OCI-LY7 (cell line): ENCODE measurements around the gene PACSIN2. TPM values are rescaled to one million over a fixed set of nuclear protein-coding genes. Genes with fewer than 3 reads are reported as not detected.

ENCODE experiments used
- BruUV-seq: library from RNA; stranded (reverse); fragments of 400-500 nt; replicated peaks from 2 replicates; lab custom pipeline; 2021; lab: Mats Ljungman, UMichigan
- CTCF ChIA-PET: fragments of 300-600 bp; sonication (Branson Sonifier 250); formaldehyde crosslinking; loops from one replicate; lab custom pipeline; 2022; ENCODE audit warnings: antibody characterized with exemption; ENCODE audit not compliant: unreplicated experiment; lab: Charles Lee
- POLR2A ChIA-PET: fragments of 300-600 bp; sonication (Branson Sonifier 250); formaldehyde crosslinking; loops from one replicate; lab custom pipeline; 2022; ENCODE audit warnings: antibody characterized with exemption; lab: Charles Lee
- DNase-seq: peaks from one replicate; pipeline ENCODE4 v3.0.0-alpha.2; 2015; ENCODE audit warnings: low spot score
- H2AFZ ChIP-seq: fragments of 200-600 bp; sonication (generic), shearing (Covaris generic); 2 replicates; pipeline ENCODE4 v1.6.1; 2014; ENCODE audit warnings: mild to moderate bottlenecking, antibody characterized with exemption, low read length, moderate library complexity
- H3K27ac ChIP-seq: fragments of 200-600 bp; sonication (generic); 2 replicates; pipeline ENCODE4 v1.5.1; 2014; ENCODE audit warnings: mixed run types, low read depth, mild to moderate bottlenecking, moderate library complexity, low read length, inconsistent platforms; ENCODE audit not compliant: poor library complexity, severe bottlenecking
- H3K36me3 ChIP-seq: fragments of 200-600 bp; sonication (generic); 2 replicates; pipeline ENCODE4 v1.6.1; 2014; ENCODE audit warnings: mild to moderate bottlenecking, antibody characterized with exemption, low read length, moderate library complexity, mixed read lengths; ENCODE audit not compliant: insufficient read depth
- H3K4me1 ChIP-seq: fragments of 200-600 bp; sonication (generic); 2 replicates; pipeline ENCODE4 v1.5.1; 2014; ENCODE audit warnings: mild to moderate bottlenecking, low read length; ENCODE audit not compliant: insufficient read depth, poor library complexity, severe bottlenecking
- H3K4me2 ChIP-seq: fragments of 200-600 bp; sonication (generic); 2 replicates; pipeline ENCODE4 v1.6.1; 2014; ENCODE audit warnings: mild to moderate bottlenecking, low read length
- H3K4me3 ChIP-seq: fragments of 200-600 bp; sonication (generic); 2 replicates; pipeline ENCODE4 v1.5.1; 2014; ENCODE audit warnings: mild to moderate bottlenecking, low read depth, low read length; ENCODE audit not compliant: poor library complexity, severe bottlenecking
- H3K79me2 ChIP-seq: fragments of 200-600 bp; sonication (generic); 2 replicates; pipeline ENCODE4 v1.6.1; 2016; ENCODE audit warnings: low read depth, mild to moderate bottlenecking, low read length, moderate library complexity, mixed read lengths; ENCODE audit not compliant: insufficient read depth
- H3K9me2 ChIP-seq: fragments of 200-600 bp; sonication (generic); 2 replicates; pipeline ENCODE4 v1.6.1; 2016; ENCODE audit warnings: mild to moderate bottlenecking, low read length, mixed read lengths; ENCODE audit not compliant: insufficient read depth
- H3K9me3 ChIP-seq: fragments of 200-600 bp; sonication (generic); 2 replicates; pipeline ENCODE4 v1.6.1; 2014; ENCODE audit warnings: mild to moderate bottlenecking, mixed run types, low read length, mixed read lengths
- H4K20me1 ChIP-seq: fragments of 200-600 bp; sonication (generic); 2 replicates; pipeline ENCODE4 v1.6.1; 2014; ENCODE audit warnings: mild to moderate bottlenecking, antibody characterized with exemption, low read length, moderate library complexity, mixed read lengths; ENCODE audit not compliant: insufficient read depth
- CTCF ChIP-seq: fragments of 200-600 bp; sonication (generic); conservative IDR thresholded peaks from 2 replicates; pipeline ENCODE4 v1.5.1; 2014; ENCODE audit warnings: mild to moderate bottlenecking, antibody characterized with exemption, low read length, moderate library complexity, mixed read lengths
- EZH2phosphoT487 ChIP-seq: fragments of 200-600 bp; sonication (generic); IDR thresholded peaks from 2 replicates; pipeline ENCODE4 v1.6.1; 2018; ENCODE audit warnings: low read depth, borderline replicate concordance, mild to moderate bottlenecking, mixed run types, antibody characterized with exemption, low read length, moderate library complexity, mixed read lengths
- intact Hi-C: fragments of 100-400 bp; cut with micrococcal nuclease; formaldehyde crosslinking; loops from one replicate; pipeline ENCODE4 v1.10.0; 2022; ENCODE audit not compliant: unreplicated experiment
- total RNA-seq, 2 experiments: library from RNA; depleted of rRNA in 1 of 2; stranded (reverse); fragments of >200 nt in 1 of 2; shearing (Covaris generic) in 1 of 2; gene quantifications; 2 replicates each; pipeline ENCODE4 v1.2.3, GENCODE V29; 2014 to 2022

Gene PACSIN2
- total RNA-seq, 2 experiments from 2014 or later, result 25.4 to 41.7 TPM

- CTCF ChIA-PET, result no interaction called here
- intact Hi-C loops, result no loop called here
- Histone ChIP-seq H3K4me3 (no peak overlapping the region), H3K9me3 (no peaks in the 10 kb centered on the region), H4K20me1 (no peaks in the 10 kb centered on the region), H2AFZ (no peak overlapping the region), H3K4me1 (peaks cover 24% of the 10 kb centered on the region), H3K9me2 (no peaks in the 10 kb centered on the region), H3K36me3 (peaks cover 13% of the 10 kb centered on the region), H3K27ac (no peak overlapping the region), H3K4me2 (no peak overlapping the region), H3K79me2 (no peaks in the 10 kb centered on the region)
- no TSS peak for BruUV-seq
- no peak for DNase-seq
- TF ChIP-seq EZH2phosphoT487, result no peak
- no peak for TF ChIP-seq CTCF
- POLR2A ChIA-PET, result no interaction called here
These were observed 122.2 kb downstream of the PACSIN2 start for GRCh38 chr22:42892571-42893316.

- no peak overlapping the region for H2AFZ ChIP-seq
- H4K20me1 ChIP-seq, result no peaks in the 10 kb centered on the region
- H3K36me3 ChIP-seq, result peaks cover 13% of the 10 kb centered on the region
- DNase-seq, result no peak
- CTCF ChIA-PET, result no interaction called here
- H3K9me2 ChIP-seq, result no peaks in the 10 kb centered on the region
- peaks cover 24% of the 10 kb centered on the region for H3K4me1 ChIP-seq
- no peaks in the 10 kb centered on the region for H3K9me3 ChIP-seq
- no peak overlapping the region for H3K4me2 ChIP-seq
- no peak for TF ChIP-seq EZH2phosphoT487
- TF ChIP-seq CTCF, result no peak
- intact Hi-C loops, result no loop called here
- no TSS peak for BruUV-seq
- no peaks in the 10 kb centered on the region for H3K79me2 ChIP-seq
- POLR2A ChIA-PET, result no interaction called here
- H3K27ac ChIP-seq, result no peak overlapping the region
- H3K4me3 ChIP-seq, result no peak overlapping the region
These were observed 122.8 kb downstream of the PACSIN2 start for GRCh38 chr22:42892156-42892555.

- H3K79me2 ChIP-seq, result no peaks in the 10 kb centered on the region
- H3K36me3 ChIP-seq, result peaks cover 13% of the 10 kb centered on the region
- H3K4me2 ChIP-seq, result no peak overlapping the region
- no peak for TF ChIP-seq CTCF
- no peak for TF ChIP-seq EZH2phosphoT487
- no peaks in the 10 kb centered on the region for H3K9me3 ChIP-seq
- no peaks in the 10 kb centered on the region for H3K9me2 ChIP-seq
- POLR2A ChIA-PET, result no interaction called here
- H2AFZ ChIP-seq, result no peak overlapping the region
- H3K27ac ChIP-seq, result no peak overlapping the region
- CTCF ChIA-PET, result no interaction called here
- intact Hi-C loops, result no loop called here
- no peaks in the 10 kb centered on the region for H4K20me1 ChIP-seq
- peaks cover 22% of the 10 kb centered on the region for H3K4me1 ChIP-seq
- no peak overlapping the region for H3K4me3 ChIP-seq
- no TSS peak for BruUV-seq
- DNase-seq, result no peak
These were observed 123.3 kb downstream of the PACSIN2 start for GRCh38 chr22:42891696-42892095.
